H1 (cell line): ENCODE results near the gene SRRM3. TPM values are rescaled to one million over a fixed set of nuclear protein-coding genes. Genes with fewer than 3 reads are reported as not detected.

Source experiments
- CTCF ChIA-PET: fragments of 300-600 bp; sonication (Branson Sonifier 250); formaldehyde crosslinking; loops from one replicate; lab custom pipeline; 2021; ENCODE audit not compliant: partially characterized antibody; lab: Charles Lee
- POLR2A ChIA-PET: fragments of 300-600 bp; sonication (Branson Sonifier 250); formaldehyde crosslinking; loops from one replicate; lab custom pipeline; 2021; ENCODE audit warnings: inconsistent platforms; ENCODE audit not compliant: partially characterized antibody; lab: Charles Lee
- DNase-seq, 2 experiments: peaks; one replicate each; pipeline versions ENCODE4 v3.0.0 to v3.0.0-alpha.2; 2010 to 2022; ENCODE audit warnings: low spot score in 2 of 2, low read depth in 1 of 2, mixed read lengths in 1 of 2
- FAIRE-seq: peaks from 2 replicates; lab custom pipeline; 2011; peaks lifted over from hg19 to GRCh38; lab: Jason Lieb, UNC
- H2AFZ ChIP-seq: 2 replicates; pipeline ENCODE4 v1.8.1; 2012; ENCODE audit warnings: low read length, inconsistent platforms
- H2AK5ac ChIP-seq: 2 replicates; pipeline ENCODE4 v1.6.1; 2013; ENCODE audit warnings: low read depth, low read length
- H2BK120ac ChIP-seq: replicated peaks from 2 replicates; pipeline ENCODE3; 2013; ENCODE audit warnings: low read depth, low read length, inconsistent platforms
- H2BK12ac ChIP-seq: 2 replicates; pipeline ENCODE4 v1.6.1; 2013; ENCODE audit warnings: low read depth, low read length
- H2BK15ac ChIP-seq: 2 replicates; pipeline ENCODE4 v1.6.1; 2013; ENCODE audit warnings: low read length
- H2BK20ac ChIP-seq: 2 replicates; pipeline ENCODE4 v1.6.1; 2013; ENCODE audit warnings: low read length
- H2BK5ac ChIP-seq: 2 replicates; pipeline ENCODE4 v1.6.1; 2013; ENCODE audit warnings: low read depth, low read length
- H3K14ac ChIP-seq: 2 replicates; pipeline ENCODE4 v1.6.1; 2013; ENCODE audit warnings: inconsistent platforms; ENCODE audit not compliant: insufficient read length
- H3K18ac ChIP-seq: 2 replicates; pipeline ENCODE4 v1.6.1; 2013; ENCODE audit warnings: low read length; ENCODE audit errors: extremely low read depth
- H3K23ac ChIP-seq: 2 replicates; pipeline ENCODE4 v1.6.1; 2013; ENCODE audit warnings: inconsistent platforms; ENCODE audit not compliant: insufficient read length
- H3K23me2 ChIP-seq: 2 replicates; pipeline ENCODE4 v1.6.1; 2013; ENCODE audit warnings: low read depth, low read length
- H3K27ac ChIP-seq: 2 replicates; pipeline ENCODE4 v1.6.1; 2011; ENCODE audit warnings: low read depth, low read length, inconsistent platforms
- H3K27me3 ChIP-seq, 4 experiments: replicated peaks in 1 of 4; 1 replicate in 1 of 4; 2 replicates in 3 of 4; pipeline versions ENCODE4 v1.6.1 to v1.8.1; 2011 to 2013; ENCODE audit warnings: low read length in 3 of 4, mild to moderate bottlenecking in 3 of 4, inconsistent platforms in 2 of 4, mixed read lengths in 2 of 4, moderate library complexity in 1 of 4; ENCODE audit not compliant: control insufficient read depth in 3 of 4, insufficient read depth in 3 of 4; ENCODE audit errors: extremely low read depth in 1 of 4
- H3K36me3 ChIP-seq, 4 experiments: 2 replicates each; pipeline versions ENCODE4 v1.6.1 to v1.8.1; 2011 to 2013; ENCODE audit warnings: mild to moderate bottlenecking in 4 of 4, low read length in 3 of 4, moderate library complexity in 2 of 4, control low read depth in 1 of 4, inconsistent platforms in 1 of 4; ENCODE audit not compliant: insufficient read depth in 4 of 4, control insufficient read depth in 2 of 4
- H3K4ac ChIP-seq: replicated peaks from 2 replicates; pipeline ENCODE3; 2013; ENCODE audit warnings: low read length, low read depth, mixed read lengths, inconsistent platforms; ENCODE audit not compliant: insufficient read length
- H3K4me1 ChIP-seq, 4 experiments: replicated peaks in 1 of 4; 1 replicate in 1 of 4; 2 replicates in 3 of 4; pipeline versions ENCODE4 v1.6.1 to v1.8.1; 2011 to 2013; ENCODE audit warnings: low read length in 3 of 4, inconsistent platforms in 2 of 4, mixed read lengths in 1 of 4; ENCODE audit not compliant: insufficient read depth in 4 of 4, control insufficient read depth in 3 of 4
- H3K4me2 ChIP-seq, 2 experiments: 2 replicates each; pipeline versions ENCODE4 v1.6.1 to v1.8.1; 2011 to 2013; ENCODE audit warnings: low read depth in 2 of 2, low read length in 2 of 2, control low read depth in 1 of 2, inconsistent platforms in 1 of 2, mild to moderate bottlenecking in 1 of 2; ENCODE audit not compliant: insufficient read depth in 1 of 2
- H3K4me3 ChIP-seq, 4 experiments: fragments of 200-600, 300-600 bp in 1 of 4; sonication (generic), shearing (Covaris generic), sonication (Bioruptor Twin) in 1 of 4; 2 replicates each; pipeline versions ENCODE4 v1.5.1 to v1.8.1; 2011 to 2016; ENCODE audit warnings: low read length in 4 of 4, low read depth in 3 of 4, control low read depth in 2 of 4, inconsistent platforms in 2 of 4, mild to moderate bottlenecking in 2 of 4, mixed read lengths in 1 of 4, moderate library complexity in 1 of 4; ENCODE audit not compliant: insufficient read depth in 2 of 4; ENCODE audit errors: extremely low read depth in 1 of 4
- H3K56ac ChIP-seq: replicated peaks from 2 replicates; pipeline ENCODE3; 2013; ENCODE audit warnings: low read depth, mild to moderate bottlenecking, mixed read lengths, low read length, inconsistent platforms; ENCODE audit not compliant: insufficient read length
- H3K79me1 ChIP-seq: 2 replicates; pipeline ENCODE4 v1.6.1; 2013; ENCODE audit warnings: low read depth, low read length, control low read depth
- H3K79me2 ChIP-seq, 2 experiments: 2 replicates each; pipeline versions ENCODE4 v1.6.1 to v1.8.1; 2012 to 2013; ENCODE audit warnings: low read length in 2 of 2, mild to moderate bottlenecking in 2 of 2, inconsistent platforms in 1 of 2; ENCODE audit not compliant: insufficient read depth in 2 of 2, control insufficient read depth in 1 of 2
- H3K9ac ChIP-seq, 4 experiments: replicated peaks in 1 of 4; 1 replicate in 1 of 4; 2 replicates in 3 of 4; pipeline versions ENCODE4 v1.6.1 to v1.8.1; 2011 to 2013; ENCODE audit warnings: low read depth in 3 of 4, low read length in 3 of 4, control low read depth in 2 of 4, mild to moderate bottlenecking in 2 of 4, moderate library complexity in 2 of 4, inconsistent platforms in 1 of 4; ENCODE audit errors: extremely low read depth in 1 of 4
- H3K9me3 ChIP-seq, 2 experiments: 2 replicates each; pipeline versions ENCODE4 v1.6.1 to v1.8.1; 2012 to 2013; ENCODE audit warnings: mild to moderate bottlenecking in 2 of 2, moderate library complexity in 2 of 2, control low read depth in 1 of 2, inconsistent platforms in 1 of 2, low read depth in 1 of 2, low read length in 1 of 2, mixed read lengths in 1 of 2; ENCODE audit not compliant: insufficient read depth in 2 of 2
- H4K20me1 ChIP-seq, 2 experiments: replicated peaks in 1 of 2; 2 replicates each; pipeline versions ENCODE3 to v1.8.1; 2011 to 2013; ENCODE audit warnings: inconsistent platforms in 2 of 2, low read length in 2 of 2, mild to moderate bottlenecking in 1 of 2; ENCODE audit not compliant: insufficient read depth in 2 of 2, control insufficient read depth in 1 of 2
- H4K5ac ChIP-seq: 2 replicates; pipeline ENCODE4 v1.6.1; 2013; ENCODE audit warnings: low read length, low read depth, mixed read lengths, inconsistent platforms; ENCODE audit not compliant: insufficient read length
- H4K8ac ChIP-seq: 2 replicates; pipeline ENCODE4 v1.8.0; 2013; ENCODE audit warnings: mild to moderate bottlenecking, moderate library complexity, low read length, inconsistent platforms; ENCODE audit not compliant: insufficient read depth; ENCODE audit errors: extremely low read depth
- H4K91ac ChIP-seq: replicated peaks from 2 replicates; pipeline ENCODE3; 2013; ENCODE audit warnings: low read length, mixed read lengths, inconsistent platforms; ENCODE audit not compliant: insufficient read length
- ASH2L ChIP-seq: fragments of 200-600, 300-600 bp; sonication (generic); IDR thresholded peaks from one replicate; pipeline ENCODE4 v1.7.1; 2017; ENCODE audit warnings: low read length
- BACH1 ChIP-seq: IDR thresholded peaks from 2 replicates; pipeline ENCODE4 v1.6.1; 2012; ENCODE audit warnings: low read length, improper control_type of control experiment
- CBX8 ChIP-seq: fragments of 300-800, 300-1000 bp; sonication (generic); IDR thresholded peaks from 2 replicates; pipeline ENCODE4 v1.7.1; 2016; ENCODE audit warnings: low read depth, low read length, borderline replicate concordance
- EGR1 ChIP-seq: IDR thresholded peaks from 2 replicates; pipeline ENCODE4 v1.6.1; 2011; ENCODE audit warnings: low read depth, low read length, borderline replicate concordance
- FOSL1 ChIP-seq: IDR thresholded peaks from 2 replicates; pipeline ENCODE4 v1.6.1; 2011; ENCODE audit warnings: mild to moderate bottlenecking, low read depth, low read length, moderate library complexity; ENCODE audit not compliant: insufficient read depth
- GTF2F1 ChIP-seq: IDR thresholded peaks from 2 replicates; pipeline ENCODE4 v1.6.1; 2012; ENCODE audit warnings: low read depth, low read length, improper control_type of control experiment, borderline replicate concordance
- KDM4A ChIP-seq: IDR thresholded peaks from one replicate; pipeline ENCODE4 v1.7.1; 2012; ENCODE audit warnings: low read depth, mild to moderate bottlenecking, moderate library complexity, low read length, inconsistent platforms; ENCODE audit not compliant: severe bottlenecking
- PHF8 ChIP-seq: fragments of 200-600 bp; sonication (generic); conservative IDR thresholded peaks from 2 replicates; pipeline ENCODE4 v1.7.1; 2012; ENCODE audit warnings: low read depth, mild to moderate bottlenecking, inconsistent platforms, low read length, moderate library complexity
- RAD21 ChIP-seq, 2 experiments: IDR thresholded peaks in 1 of 2; conservative IDR thresholded peaks in 1 of 2; 2 replicates each; pipeline ENCODE4 v1.6.1; 2011; ENCODE audit warnings: low read depth in 2 of 2, low read length in 2 of 2, improper control_type of control experiment in 1 of 2, inconsistent platforms in 1 of 2, mild to moderate bottlenecking in 1 of 2, moderate library complexity in 1 of 2
- RBBP5 ChIP-seq: IDR thresholded peaks from 2 replicates; pipeline ENCODE4 v1.7.1; 2012; ENCODE audit warnings: low read depth, mild to moderate bottlenecking, inconsistent platforms, low read length, moderate library complexity, borderline replicate concordance
- SUZ12 ChIP-seq: fragments of 200-600 bp; sonication (generic); IDR thresholded peaks from 2 replicates; pipeline ENCODE4 v1.6.1; 2012; ENCODE audit warnings: mild to moderate bottlenecking, inconsistent platforms, low read length, moderate library complexity, mixed read lengths
- TAF7 ChIP-seq: optimal IDR thresholded peaks from 2 replicates; pipeline ENCODE3; 2011; ENCODE audit warnings: low read depth, mild to moderate bottlenecking, inconsistent platforms, low read length, moderate library complexity, borderline replicate concordance
- TBP ChIP-seq: IDR thresholded peaks from 2 replicates; pipeline ENCODE4 v1.6.1; 2011; ENCODE audit warnings: low read depth, low read length, improper control_type of control experiment
- YY1 ChIP-seq: IDR thresholded peaks from 2 replicates; pipeline ENCODE4 v1.6.1; 2011; ENCODE audit warnings: low read depth, mild to moderate bottlenecking, low read length
- WGBS, 2 experiments: shearing (Covaris generic) in 1 of 2; methylation state at CpG; one replicate each; pipeline versions ENCODE4 v1.1.6 to v1.1.7; 2013 to 2015; ENCODE audit warnings: low lambda C conversion rate in 2 of 2, mixed read lengths in 2 of 2, inconsistent platforms in 1 of 2, low coverage in 1 of 2, missing lambda C conversion rate in 1 of 2; ENCODE audit not compliant: insufficient replicate concordance in 2 of 2, insufficient coverage in 1 of 2, insufficient read length in 1 of 2; ENCODE audit errors: extremely low coverage in 1 of 2, missing lambda C conversion rate in 1 of 2; 5-methylcytosine and 5-hydroxymethylcytosine counted together
- polyA plus RNA-seq, 7 experiments: library from polyadenylated mRNA; depleted of rRNA in 3 of 7; stranded (reverse) in 5 of 7; unstranded in 2 of 7; fragments of >200 nt in 5 of 7; fragments of 200-250 nt in 2 of 7; gene quantifications; 1 replicate in 5 of 7; 2 replicates in 1 of 7; 4 replicates in 1 of 7; pipeline versions ENCODE4 v1.2.1 to v1.2.3, GENCODE V29; 2011 to 2013; ENCODE audit warnings: missing spikeins in 2 of 7, mixed read lengths in 2 of 7
- total RNA-seq: library from RNA; stranded (reverse); fragmentation: NEBNext Ultra II Directional; extraction: Animal tissue kit (Norgen Biotek cat#: 25700); gene quantifications from 2 replicates; pipeline ENCODE4 v1.2.1, GENCODE V29; 2021

Gene SRRM3
- total and polyA plus RNA-seq, 2 of the 8 experiments (the other 6 are each of a cell fraction or from before 2014, with no cell fraction given) = 10.4 to 17.4 TPM

GRCh38 chr7:76198202-76198601 is 3.5 kb upstream of the SRRM3 start:
- Histone ChIP-seq H3K79me1 (no peaks in the 10 kb centered on the region), H3K27me3 (no peaks in the 10 kb centered on the region), H3K14ac (no peak overlapping the region), H3K4me3 (no peak overlapping the region), H3K9me3 (no peaks in the 10 kb centered on the region), H4K20me1 (no peaks in the 10 kb centered on the region), H3K4ac (no peak overlapping the region), H2BK15ac (no peak overlapping the region), H2AK5ac (no peak overlapping the region), H4K5ac (no peak overlapping the region), H3K23ac (no peak overlapping the region), H3K4me1 (peaks cover 0 to 14% (median 11%) of the 10 kb centered on the region in 4 experiments; a peak in 6 of 7 replicates), H4K91ac (no peak overlapping the region), H3K56ac (no peak overlapping the region), H3K4me2 (peak overlapping the region in 1 of 2 experiments; percentile 55; a peak in 2 of 4 replicates), H4K8ac (no peak overlapping the region; the same call in 1 of the 2 replicates), H3K27ac (no peak overlapping the region), H2BK20ac (no peak overlapping the region), H3K36me3 (no peaks in the 10 kb centered on the region), H2AFZ (no peak overlapping the region), H2BK120ac (no peak overlapping the region), H2BK5ac (no peak overlapping the region), H3K18ac (no peak overlapping the region), H3K79me2 (no peaks in the 10 kb centered on the region), H3K9ac (no peak overlapping the region), H2BK12ac (no peak overlapping the region), H3K23me2 (peaks cover 1% of the 10 kb centered on the region; the same call in 1 of the 2 replicates)
- 40% methylated on average over 4 of the region's 4 CpGs; no CpG with 5 or more reads in 1 of the 2 experiments for WGBS, 2 experiments
- peak; percentile 50 for FAIRE-seq
- POLR2A ChIA-PET = interaction anchor here (0.7 to 1.6 kb wide), 5 partner anchors 10 to 31 kb away, joined by 3 to 5 read pairs (median 3); no protein-coding TSS in a partner anchor
- CTCF ChIA-PET = interaction anchor here (0.7 to 17.7 kb wide), 9 partner anchors 10 to 116 kb away, joined by 3 to 155 read pairs (median 8); no protein-coding TSS in a partner anchor
- no peak for DNase-seq
- TF ChIP-seq ASH2L (peak; percentile 37), RAD21 (IDR thresholded peaks at IDR 0.05 in 1 of 2, conservative IDR thresholded peaks at IDR 0.05 in 1 of 2; ENCODE audit: low read depth in 2 of 2, low read length in 2 of 2) (peak in 1 of 2 experiments; percentile 9; a peak in 1 of 4 replicates), TBP (no peak), EGR1 (no peak), TAF7 (no peak), GTF2F1 (no peak), RBBP5 (no peak), PHF8 (no peak), FOSL1 (no peak), SUZ12 (no peak), CBX8 (no peak), KDM4A (no peak), YY1 (no peak), BACH1 (no peak)
